ENCODE results near the gene SVBP. TPM values are rescaled to one million over a fixed set of nuclear protein-coding genes. Genes with fewer than 3 reads are reported as not detected.
A peak's percentile ranks its signal among the peaks of the same experiment; 100 is the strongest.

The SVBP gene
- total RNA-seq, 1 donor from 2014 or later, result 48.1 TPM

GRCh38 chr1:42765832-42766740 is 51.1 kb downstream of the SVBP start:
- Mint-ChIP-seq H3K9me3 (no peaks in the 10 kb centered on the region), H3K27me3 (ENCODE audit: low read depth) (no peaks in the 10 kb centered on the region), H3K27ac (no peak overlapping the region), H3K36me3 (peaks cover 7% of the 10 kb centered on the region), H3K4me1 (peaks cover 13% of the 10 kb centered on the region), H3K4me3 (no peak overlapping the region)
- DNase-seq (ENCODE audit: low spot score in 2 of 2, unreplicated experiment in 2 of 2), result peak in 1 of 2 experiments; percentile 58
- peak; percentile 35 for TF ChIP-seq CTCF (IDR thresholded peaks at IDR 0.05; ENCODE audit: unreplicated experiment)

GRCh38 chr1:42765269-42765668 is 51.9 kb downstream of the SVBP start:
- Mint-ChIP-seq H3K27me3 (ENCODE audit: low read depth) (no peaks in the 10 kb centered on the region), H3K27ac (no peak overlapping the region), H3K4me3 (no peak overlapping the region), H3K4me1 (peaks cover 10% of the 10 kb centered on the region), H3K9me3 (no peaks in the 10 kb centered on the region), H3K36me3 (peaks cover 4% of the 10 kb centered on the region)
- no peak for DNase-seq (ENCODE audit: low spot score in 2 of 2, unreplicated experiment in 2 of 2)
- TF ChIP-seq CTCF (IDR thresholded peaks at IDR 0.05; ENCODE audit: unreplicated experiment), result no peak

GRCh38 chr1:42762269-42762668 is 54.9 kb downstream of the SVBP start:
- peak overlapping the region; percentile 9 for H3K27ac Mint-ChIP-seq
- no peak for TF ChIP-seq CTCF (IDR thresholded peaks at IDR 0.05; ENCODE audit: unreplicated experiment)
- no peaks in the 10 kb centered on the region for H3K9me3 Mint-ChIP-seq
- DNase-seq (ENCODE audit: low spot score in 2 of 2, unreplicated experiment in 2 of 2), result no peak
- H3K4me3 Mint-ChIP-seq, result no peak overlapping the region
- H3K4me1 Mint-ChIP-seq, result no peaks in the 10 kb centered on the region
- H3K27me3 Mint-ChIP-seq (ENCODE audit: low read depth), result no peaks in the 10 kb centered on the region
- peaks cover 5% of the 10 kb centered on the region for H3K36me3 Mint-ChIP-seq

GRCh38 chr1:42761567-42761966 is 55.6 kb downstream of the SVBP start:
- H3K27me3 Mint-ChIP-seq (ENCODE audit: low read depth), result no peaks in the 10 kb centered on the region

GRCh38 chr1:42759114-42759513 is 58.1 kb downstream of the SVBP start:
- DNase-seq (ENCODE audit: low spot score in 2 of 2, unreplicated experiment in 2 of 2), result no peak
- H3K27me3 Mint-ChIP-seq (ENCODE audit: low read depth), result no peaks in the 10 kb centered on the region
- no peak overlapping the region for H3K27ac Mint-ChIP-seq
- no peak overlapping the region for H3K4me3 Mint-ChIP-seq
- TF ChIP-seq CTCF (IDR thresholded peaks at IDR 0.05; ENCODE audit: unreplicated experiment), result no peak
- no peaks in the 10 kb centered on the region for H3K9me3 Mint-ChIP-seq
- H3K36me3 Mint-ChIP-seq, result peaks cover 24% of the 10 kb centered on the region
- H3K4me1 Mint-ChIP-seq, result no peaks in the 10 kb centered on the region

More at GRCh38 chr1:42761567-42761966, 55.6 kb downstream of the SVBP start:
- no peaks in the 10 kb centered on the region for H3K4me1 Mint-ChIP-seq
- H3K4me3 Mint-ChIP-seq, result no peak overlapping the region
- TF ChIP-seq CTCF (IDR thresholded peaks at IDR 0.05; ENCODE audit: unreplicated experiment), result no peak
- H3K27ac Mint-ChIP-seq, result no peak overlapping the region
- peaks cover 9% of the 10 kb centered on the region for H3K36me3 Mint-ChIP-seq
- no peak for DNase-seq (ENCODE audit: low spot score in 2 of 2, unreplicated experiment in 2 of 2)
- no peaks in the 10 kb centered on the region for H3K9me3 Mint-ChIP-seq
